Lung (tissue), 12 donors: ENCODE measurements around the gene FAP. TPM values are rescaled to one million over a fixed set of nuclear protein-coding genes. Genes with fewer than 3 reads are reported as not detected.

ENCODE experiments used
- ATAC-seq: fragments of 200-7000 bp; cut with Tn5 transposase; one replicate; pipeline ENCODE4 v1.9.1; 2020; ENCODE audit warnings: moderate number of reproducible peaks; ENCODE audit not compliant: insufficient read depth, low FRiP score
- DNase-seq, 3 donors: peaks; one replicate each; pipeline ENCODE4 v3.0.0-alpha.2; 2013 to 2017
- H3K27ac ChIP-seq, 2 donors: one replicate each; pipeline ENCODE4 v1.5.1; 2013; ENCODE audit warnings: mild to moderate bottlenecking in 2 of 2, moderate library complexity in 2 of 2, control low read depth in 1 of 2, inconsistent platforms in 1 of 2, low read depth in 1 of 2, low read length in 1 of 2
- H3K27me3 ChIP-seq, 3 donors: one replicate each; pipeline ENCODE4 v1.5.1; 2013; ENCODE audit warnings: low read length in 2 of 3; ENCODE audit not compliant: control insufficient read depth in 3 of 3, insufficient read depth in 3 of 3
- H3K36me3 ChIP-seq, 4 donors: one replicate each; pipeline ENCODE4 v1.5.1; 2013; ENCODE audit warnings: low read length in 4 of 4, mild to moderate bottlenecking in 1 of 4, moderate library complexity in 1 of 4; ENCODE audit not compliant: control insufficient read depth in 4 of 4, insufficient read depth in 4 of 4
- H3K4me1 ChIP-seq, 5 donors: one replicate each; pipeline ENCODE4 v1.5.1; 2013; ENCODE audit warnings: low read length in 5 of 5, mild to moderate bottlenecking in 2 of 5, moderate library complexity in 1 of 5; ENCODE audit not compliant: control insufficient read depth in 5 of 5, insufficient read depth in 5 of 5
- H3K4me3 ChIP-seq: one replicate; pipeline ENCODE4 v1.5.1; 2013; ENCODE audit warnings: mild to moderate bottlenecking, control low read depth, moderate library complexity
- H3K9ac ChIP-seq, 2 donors: one replicate each; pipeline ENCODE4 v1.5.1; 2013; ENCODE audit warnings: low read length in 2 of 2, control low read depth in 1 of 2; ENCODE audit not compliant: insufficient read depth in 1 of 2
- H3K9me3 ChIP-seq, 4 donors: one replicate each; pipeline ENCODE4 v1.5.1; 2013; ENCODE audit warnings: low read length in 3 of 4, mild to moderate bottlenecking in 1 of 4, moderate library complexity in 1 of 4; ENCODE audit not compliant: control insufficient read depth in 4 of 4, insufficient read depth in 3 of 4
- CTCF ChIP-seq: IDR thresholded peaks from 2 replicates; pipeline ENCODE4 v1.5.1; 2012; ENCODE audit warnings: mild to moderate bottlenecking; ENCODE audit errors: control extremely low read depth, extremely low read depth
- WGBS, 2 donors: extraction: QIAGEN DNeasy Blood & Tissue Kit; methylation state at CpG; one replicate each; pipeline ENCODE4 v1.1.7; 2013; 5-methylcytosine and 5-hydroxymethylcytosine counted together
- polyA plus RNA-seq, 2 donors: library from polyadenylated mRNA; stranded (reverse); fragments of 200-250 nt; gene quantifications; one replicate each; pipeline ENCODE4 v1.2.1, GENCODE V29; 2013
- total RNA-seq, 2 donors: library from RNA; depleted of rRNA in 1 of 2; stranded (reverse); fragments of >200 nt in 1 of 2; gene quantifications; one replicate each; pipeline ENCODE4 v1.2.1, GENCODE V29; 2014 to 2021
- donor health status: control.
- donor health status: control.
- donor health status: Bipolar disorder and iron deficiency.
- donor health status: healthy.
- donor health status: DM: yes; HTN: yes; CAD: no.

Gene FAP
- total and polyA plus RNA-seq, 4 donors: 1.8 to 24.6 (median 4.8) TPM

GRCh38 chr2:162172802-162173370 lies 70.4 kb downstream of the FAP start:
- 90 to 93% methylated on average over 1 of the region's 1 CpG for WGBS, 2 donors
- Histone ChIP-seq H3K36me3 (peaks cover 0 to 5% (median 0%) of the 10 kb centered on the region in 4 donors), H3K27me3 (no peaks in the 10 kb centered on the region), H3K4me3 (no peak overlapping the region), H3K27ac (no peak overlapping the region), H3K4me1 (no peaks in the 10 kb centered on the region), H3K9me3 (no peaks in the 10 kb centered on the region), H3K9ac (no peak overlapping the region)
- ATAC-seq (no peak), DNase-seq (no peak)
- no peak for TF ChIP-seq CTCF

GRCh38 chr2:162166745-162167144 lies 76.5 kb downstream of the FAP start:
- Histone ChIP-seq H3K36me3 (no peaks in the 10 kb centered on the region), H3K27me3 (no peaks in the 10 kb centered on the region), H3K27ac (no peak overlapping the region), H3K4me3 (no peak overlapping the region), H3K9ac (no peak overlapping the region), H3K9me3 (no peaks in the 10 kb centered on the region), H3K4me1 (no peaks in the 10 kb centered on the region)
- DNase-seq: no peak
- 91 to 93% methylated on average over 4 of the region's 4 CpGs for WGBS, 2 donors
- no peak for ATAC-seq
- TF ChIP-seq CTCF: no peak

DNA sequence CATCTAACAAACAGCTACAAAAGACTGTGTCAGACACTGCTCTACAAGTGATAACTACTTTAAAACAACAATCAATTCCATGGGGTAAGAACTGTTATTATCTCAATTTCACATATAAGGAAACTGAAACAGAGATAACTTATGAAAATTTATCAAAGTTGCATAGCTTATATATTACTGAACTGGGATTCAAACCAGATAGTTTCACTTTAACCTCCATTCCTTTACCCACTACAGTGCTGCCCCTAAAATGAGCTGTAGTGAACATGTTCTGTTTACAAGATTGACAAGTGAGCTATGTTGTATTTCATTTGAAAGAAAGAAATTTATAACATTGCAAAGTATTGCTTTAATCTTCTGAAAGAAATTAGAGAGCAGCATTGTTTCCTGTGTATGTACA lies 77.1 kb downstream of the FAP start:
- DNase-seq: no peak
- no peaks in the 10 kb centered on the region for H3K9me3 ChIP-seq
- no peak overlapping the region for H3K4me3 ChIP-seq
- no peak overlapping the region for H3K27ac ChIP-seq
- H3K36me3 ChIP-seq: no peaks in the 10 kb centered on the region
- H3K27me3 ChIP-seq: no peaks in the 10 kb centered on the region
- no peaks in the 10 kb centered on the region for H3K4me1 ChIP-seq
- TF ChIP-seq CTCF: no peak
- ATAC-seq: no peak
- H3K9ac ChIP-seq: no peak overlapping the region

DNA sequence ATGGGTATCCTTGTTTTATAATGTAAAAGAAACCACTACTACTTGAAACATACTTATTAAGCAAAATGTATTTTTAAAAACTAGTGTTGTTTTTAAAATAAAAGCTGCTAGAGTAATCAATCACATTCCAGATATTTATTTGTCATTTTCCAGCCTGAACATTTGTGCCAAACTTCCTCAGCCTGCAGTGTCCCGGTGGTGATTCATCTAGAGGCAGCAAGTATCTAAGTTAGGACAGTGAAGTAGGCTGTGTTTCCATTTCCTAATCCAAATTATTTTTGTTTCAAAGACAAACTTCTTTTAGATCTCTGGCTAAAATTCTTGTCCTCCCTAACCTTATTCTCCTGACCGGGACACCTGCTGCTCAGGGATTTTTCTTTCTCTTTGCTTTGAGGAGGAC lies 78.4 kb downstream of the FAP start:
- H3K9me3 ChIP-seq: no peaks in the 10 kb centered on the region
- WGBS, 2 donors: 72 to 83% methylated on average over 2 of the region's 2 CpGs
- no peak overlapping the region for H3K27ac ChIP-seq
- TF ChIP-seq CTCF: no peak
- H3K9ac ChIP-seq: no peak overlapping the region
- H3K27me3 ChIP-seq: no peaks in the 10 kb centered on the region
- no peak overlapping the region for H3K4me3 ChIP-seq
- DNase-seq: no peak
- no peaks in the 10 kb centered on the region for H3K4me1 ChIP-seq
- no peak for ATAC-seq
- H3K36me3 ChIP-seq: no peaks in the 10 kb centered on the region
